ENCODE measurements around the gene XPO6. TPM values are rescaled to one million over a fixed set of nuclear protein-coding genes. Genes with fewer than 3 reads are reported as not detected.

Gene XPO6
- total RNA-seq, 1 experiment from 2014 or later = 124 TPM

GRCh38 chr16:28257256-28257655 is 45.5 kb upstream of the XPO6 start:
- H3K4me2 ChIP-seq (ENCODE audit: insufficient read depth, insufficient read length, low read length) = no peak overlapping the region
- H4K20me1 ChIP-seq (ENCODE audit: control insufficient read depth, insufficient read depth, insufficient read length) = no peaks in the 10 kb centered on the region
- no peak overlapping the region for H4K8ac ChIP-seq (replicated peaks; ENCODE audit: insufficient read length, low read depth, low read length)
- Mint-ChIP-seq H3K4me1 (peaks cover 22 to 53% of the 10 kb centered on the region in 2 experiments), H3K36me3 (ENCODE audit: insufficient read depth in 1 of 3, low read depth in 3 of 3) (no peaks in the 10 kb centered on the region), H3K9me3 (peaks cover 0 to 2% of the 10 kb centered on the region in 2 experiments; a peak in 2 of 5 replicates), H3K27ac (peak overlapping the region in 1 of 3 experiments; percentile 4; a peak in 1 of 7 replicates), H3K4me3 (no peak overlapping the region), H3K27me3 (ENCODE audit: low read depth) (peaks cover 3% of the 10 kb centered on the region)
- H2AFZ ChIP-seq (ENCODE audit: low read length) = no peak overlapping the region
- H2BK12ac ChIP-seq (ENCODE audit: insufficient read length, low read depth, low read length) = no peak overlapping the region
- H3K9me3 ChIP-seq (ENCODE audit: control insufficient read depth, low read depth, low read length) = no peaks in the 10 kb centered on the region
- H3K4me1 ChIP-seq (ENCODE audit: insufficient read depth, low read length) = peaks cover 4% of the 10 kb centered on the region; the same call in 1 of the 2 replicates
- H3K27me3 ChIP-seq (ENCODE audit: insufficient read depth, low read length) = peaks cover 2% of the 10 kb centered on the region; the same call in 1 of the 2 replicates
- no peak overlapping the region for H3K4ac ChIP-seq (ENCODE audit: low read depth, low read length)
- no peak for DNase-seq
- no peak overlapping the region for H3K9ac ChIP-seq (ENCODE audit: extremely low read depth, insufficient read length, low read length)
- no peak overlapping the region for H3K14ac ChIP-seq (ENCODE audit: insufficient read depth, low read length)
- no peaks in the 10 kb centered on the region for H3K79me1 ChIP-seq (ENCODE audit: insufficient read depth, low read depth, low read length, poor library complexity, severe bottlenecking)
- no peak overlapping the region for H4K91ac ChIP-seq (ENCODE audit: insufficient read length, low read depth, low read length)
- no peaks in the 10 kb centered on the region for H3K79me2 ChIP-seq (ENCODE audit: insufficient read depth, low read length)
- no peak overlapping the region for H2BK5ac ChIP-seq (ENCODE audit: insufficient read length, low read length)
- H3K18ac ChIP-seq (ENCODE audit: insufficient read length, low read depth, low read length) = no peak overlapping the region
- WGBS (ENCODE audit: extremely low coverage, insufficient read length, low lambda C conversion rate) = no CpG with 5 or more reads among the region's 4 CpGs
- H3K23ac ChIP-seq (ENCODE audit: insufficient read length, low read depth, low read length) = no peak overlapping the region
- no peak overlapping the region for H2AK5ac ChIP-seq (ENCODE audit: insufficient read length, low read length)
- no peak overlapping the region for H3K27ac ChIP-seq (ENCODE audit: insufficient read length, low read depth, low read length)
- no peak overlapping the region for H2BK15ac ChIP-seq (ENCODE audit: low read depth, low read length)
- no peak overlapping the region for H4K5ac ChIP-seq (ENCODE audit: insufficient read length, low read depth, low read length)
- H2BK20ac ChIP-seq (ENCODE audit: low read depth, low read length, poor library complexity, severe bottlenecking) = no peak overlapping the region
- H3K56ac ChIP-seq (ENCODE audit: insufficient read length, low read depth, low read length) = no peak overlapping the region
- H3K23me2 ChIP-seq (ENCODE audit: insufficient read length, low read depth, low read length, poor library complexity, severe bottlenecking) = no peaks in the 10 kb centered on the region
- TF ChIP-seq, protein P1, sequence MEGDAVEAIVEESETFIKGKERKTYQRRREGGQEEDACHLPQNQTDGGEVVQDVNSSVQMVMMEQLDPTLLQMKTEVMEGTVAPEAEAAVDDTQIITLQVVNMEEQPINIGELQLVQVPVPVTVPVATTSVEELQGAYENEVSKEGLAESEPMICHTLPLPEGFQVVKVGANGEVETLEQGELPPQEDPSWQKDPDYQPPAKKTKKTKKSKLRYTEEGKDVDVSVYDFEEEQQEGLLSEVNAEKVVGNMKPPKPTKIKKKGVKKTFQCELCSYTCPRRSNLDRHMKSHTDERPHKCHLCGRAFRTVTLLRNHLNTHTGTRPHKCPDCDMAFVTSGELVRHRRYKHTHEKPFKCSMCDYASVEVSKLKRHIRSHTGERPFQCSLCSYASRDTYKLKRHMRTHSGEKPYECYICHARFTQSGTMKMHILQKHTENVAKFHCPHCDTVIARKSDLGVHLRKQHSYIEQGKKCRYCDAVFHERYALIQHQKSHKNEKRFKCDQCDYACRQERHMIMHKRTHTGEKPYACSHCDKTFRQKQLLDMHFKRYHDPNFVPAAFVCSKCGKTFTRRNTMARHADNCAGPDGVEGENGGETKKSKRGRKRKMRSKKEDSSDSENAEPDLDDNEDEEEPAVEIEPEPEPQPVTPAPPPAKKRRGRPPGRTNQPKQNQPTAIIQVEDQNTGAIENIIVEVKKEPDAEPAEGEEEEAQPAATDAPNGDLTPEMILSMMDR (conservative IDR thresholded peaks at IDR 0.05) = no peak
- no peak overlapping the region for H3T11ph ChIP-seq (ENCODE audit: low read length)
- H2BK120ac ChIP-seq (ENCODE audit: low read depth, low read length, poor library complexity, severe bottlenecking) = no peak overlapping the region

Measured in H9 (cell line).